Breast epithelium (tissue), 3 donors: Measurements from ENCODE around the gene GCM1.

Experiments used
- POLR2A ChIP-seq: fragments of 450-650 bp; IDR thresholded peaks from one replicate; pipeline ENCODE4 v1.6.1; 2016; ENCODE audit warnings: antibody characterized with exemption, mild to moderate bottlenecking, moderate library complexity
- TF ChIP-seq, protein P1 (sequence below), 3 donors: fragments of 450-650 bp; IDR thresholded peaks; one replicate each; pipeline ENCODE4 v1.5.1; 2016 to 2017; ENCODE audit warnings: antibody characterized with exemption in 3 of 3, mild to moderate bottlenecking in 3 of 3, moderate library complexity in 3 of 3

DNA sequence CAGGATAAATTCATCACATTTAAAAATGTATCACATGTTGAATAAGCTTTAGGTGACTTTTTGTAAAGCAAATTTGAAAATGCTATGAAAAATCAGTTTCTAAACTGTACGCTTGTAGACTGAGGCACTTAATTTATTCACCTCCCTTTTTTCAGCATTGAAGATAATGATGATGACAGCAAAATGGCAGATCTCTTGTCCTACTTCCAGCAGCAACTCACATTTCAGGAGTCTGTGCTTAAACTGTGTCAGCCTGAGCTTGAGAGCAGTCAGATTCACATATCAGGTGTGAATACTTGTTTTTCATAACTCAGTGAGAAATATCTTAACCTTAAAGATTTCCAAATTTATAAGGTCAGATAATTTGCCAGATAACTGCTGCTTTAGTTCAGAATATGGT lies 67.8 kb downstream of the GCM1 start:
- TF ChIP-seq, protein P1, sequence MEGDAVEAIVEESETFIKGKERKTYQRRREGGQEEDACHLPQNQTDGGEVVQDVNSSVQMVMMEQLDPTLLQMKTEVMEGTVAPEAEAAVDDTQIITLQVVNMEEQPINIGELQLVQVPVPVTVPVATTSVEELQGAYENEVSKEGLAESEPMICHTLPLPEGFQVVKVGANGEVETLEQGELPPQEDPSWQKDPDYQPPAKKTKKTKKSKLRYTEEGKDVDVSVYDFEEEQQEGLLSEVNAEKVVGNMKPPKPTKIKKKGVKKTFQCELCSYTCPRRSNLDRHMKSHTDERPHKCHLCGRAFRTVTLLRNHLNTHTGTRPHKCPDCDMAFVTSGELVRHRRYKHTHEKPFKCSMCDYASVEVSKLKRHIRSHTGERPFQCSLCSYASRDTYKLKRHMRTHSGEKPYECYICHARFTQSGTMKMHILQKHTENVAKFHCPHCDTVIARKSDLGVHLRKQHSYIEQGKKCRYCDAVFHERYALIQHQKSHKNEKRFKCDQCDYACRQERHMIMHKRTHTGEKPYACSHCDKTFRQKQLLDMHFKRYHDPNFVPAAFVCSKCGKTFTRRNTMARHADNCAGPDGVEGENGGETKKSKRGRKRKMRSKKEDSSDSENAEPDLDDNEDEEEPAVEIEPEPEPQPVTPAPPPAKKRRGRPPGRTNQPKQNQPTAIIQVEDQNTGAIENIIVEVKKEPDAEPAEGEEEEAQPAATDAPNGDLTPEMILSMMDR (IDR thresholded peaks at IDR 0.05): no peak
- TF ChIP-seq POLR2A: no peak
